ENCODE measurements around the gene TST.

TST gene

GRCh38 chr22:37021041-37021440 lies 1.8 kb upstream of the TST start:
- no peaks in the 10 kb centered on the region; the same call in 1 of the 2 replicates for H3K36me3 ChIP-seq (ENCODE audit: control insufficient read depth, insufficient read depth, low read length)
- H3K27me3 ChIP-seq (replicated peaks; ENCODE audit: control insufficient read depth, insufficient read depth, low read length), result no peaks in the 10 kb centered on the region
- no peak overlapping the region for H3K4me3 ChIP-seq (replicated peaks; ENCODE audit: low read depth, low read length)
- no peak for DNase-seq (ENCODE audit: extremely low read depth, insufficient read length)
- TF ChIP-seq CTCF (IDR thresholded peaks at IDR 0.05; ENCODE audit: insufficient read depth, low read length, poor library complexity, severe bottlenecking), result no peak

GRCh38 chr22:37020192-37020479 lies 889 bp upstream of the TST start:
- Histone ChIP-seq H3K36me3 (ENCODE audit: control insufficient read depth, insufficient read depth, low read length) (no peaks in the 10 kb centered on the region; the same call in 1 of the 2 replicates), H3K4me3 (replicated peaks; ENCODE audit: low read depth, low read length) (peak overlapping the region; percentile 66), H3K27me3 (replicated peaks; ENCODE audit: control insufficient read depth, insufficient read depth, low read length) (no peaks in the 10 kb centered on the region)
- no peak for TF ChIP-seq CTCF (IDR thresholded peaks at IDR 0.05; ENCODE audit: insufficient read depth, low read length, poor library complexity, severe bottlenecking)
- no peak for DNase-seq (ENCODE audit: extremely low read depth, insufficient read length)

- no peaks in the 10 kb centered on the region for H3K27me3 ChIP-seq (replicated peaks; ENCODE audit: control insufficient read depth, insufficient read depth, low read length)
- no peak for DNase-seq (ENCODE audit: extremely low read depth, insufficient read length)
- no peaks in the 10 kb centered on the region; the same call in 1 of the 2 replicates for H3K36me3 ChIP-seq (ENCODE audit: control insufficient read depth, insufficient read depth, low read length)
- no peak for TF ChIP-seq CTCF (IDR thresholded peaks at IDR 0.05; ENCODE audit: insufficient read depth, low read length, poor library complexity, severe bottlenecking)
- peak overlapping the region; percentile 68 for H3K4me3 ChIP-seq (replicated peaks; ENCODE audit: low read depth, low read length)
These were observed 385 bp downstream of the TST start for GRCh38 chr22:37018815-37019308.

GRCh38 chr22:37018086-37018814 lies 997 bp downstream of the TST start:
- H3K36me3 ChIP-seq (ENCODE audit: control insufficient read depth, insufficient read depth, low read length), result no peaks in the 10 kb centered on the region; the same call in 1 of the 2 replicates
- H3K27me3 ChIP-seq (replicated peaks; ENCODE audit: control insufficient read depth, insufficient read depth, low read length), result no peaks in the 10 kb centered on the region
- TF ChIP-seq CTCF (IDR thresholded peaks at IDR 0.05; ENCODE audit: insufficient read depth, low read length, poor library complexity, severe bottlenecking), result no peak
- no peak for DNase-seq (ENCODE audit: extremely low read depth, insufficient read length)
- H3K4me3 ChIP-seq (replicated peaks; ENCODE audit: low read depth, low read length), result peak overlapping the region; percentile 68

GRCh38 chr22:37017356-37017755 lies 1.9 kb downstream of the TST start:
- no peaks in the 10 kb centered on the region for H3K27me3 ChIP-seq (replicated peaks; ENCODE audit: control insufficient read depth, insufficient read depth, low read length)
- no peak for DNase-seq (ENCODE audit: extremely low read depth, insufficient read length)
- H3K36me3 ChIP-seq (ENCODE audit: control insufficient read depth, insufficient read depth, low read length), result no peaks in the 10 kb centered on the region; the same call in 1 of the 2 replicates
- H3K4me3 ChIP-seq (replicated peaks; ENCODE audit: low read depth, low read length), result no peak overlapping the region
- TF ChIP-seq CTCF (IDR thresholded peaks at IDR 0.05; ENCODE audit: insufficient read depth, low read length, poor library complexity, severe bottlenecking), result no peak
